Lung (tissue), 12 donors: Measurements from ENCODE around the gene FAM13A. TPM values are rescaled to one million over a fixed set of nuclear protein-coding genes. Genes with fewer than 3 reads are reported as not detected.

Experiments used
- ATAC-seq: fragments of 200-7000 bp; cut with Tn5 transposase; one replicate; pipeline ENCODE4 v1.9.1; 2020; ENCODE audit warnings: moderate number of reproducible peaks; ENCODE audit not compliant: insufficient read depth, low FRiP score
- DNase-seq, 3 donors: peaks; one replicate each; pipeline ENCODE4 v3.0.0-alpha.2; 2013 to 2017
- H3K27ac ChIP-seq, 2 donors: one replicate each; pipeline ENCODE4 v1.5.1; 2013; ENCODE audit warnings: mild to moderate bottlenecking in 2 of 2, moderate library complexity in 2 of 2, control low read depth in 1 of 2, inconsistent platforms in 1 of 2, low read depth in 1 of 2, low read length in 1 of 2
- H3K27me3 ChIP-seq, 3 donors: one replicate each; pipeline ENCODE4 v1.5.1; 2013; ENCODE audit warnings: low read length in 2 of 3; ENCODE audit not compliant: control insufficient read depth in 3 of 3, insufficient read depth in 3 of 3
- H3K36me3 ChIP-seq, 4 donors: one replicate each; pipeline ENCODE4 v1.5.1; 2013; ENCODE audit warnings: low read length in 4 of 4, mild to moderate bottlenecking in 1 of 4, moderate library complexity in 1 of 4; ENCODE audit not compliant: control insufficient read depth in 4 of 4, insufficient read depth in 4 of 4
- H3K4me1 ChIP-seq, 5 donors: one replicate each; pipeline ENCODE4 v1.5.1; 2013; ENCODE audit warnings: low read length in 5 of 5, mild to moderate bottlenecking in 2 of 5, moderate library complexity in 1 of 5; ENCODE audit not compliant: control insufficient read depth in 5 of 5, insufficient read depth in 5 of 5
- H3K4me3 ChIP-seq: one replicate; pipeline ENCODE4 v1.5.1; 2013; ENCODE audit warnings: mild to moderate bottlenecking, control low read depth, moderate library complexity
- H3K9ac ChIP-seq, 2 donors: one replicate each; pipeline ENCODE4 v1.5.1; 2013; ENCODE audit warnings: low read length in 2 of 2, control low read depth in 1 of 2; ENCODE audit not compliant: insufficient read depth in 1 of 2
- H3K9me3 ChIP-seq, 4 donors: one replicate each; pipeline ENCODE4 v1.5.1; 2013; ENCODE audit warnings: low read length in 3 of 4, mild to moderate bottlenecking in 1 of 4, moderate library complexity in 1 of 4; ENCODE audit not compliant: control insufficient read depth in 4 of 4, insufficient read depth in 3 of 4
- CTCF ChIP-seq: IDR thresholded peaks from 2 replicates; pipeline ENCODE4 v1.5.1; 2012; ENCODE audit warnings: mild to moderate bottlenecking; ENCODE audit errors: control extremely low read depth, extremely low read depth
- WGBS, 2 donors: extraction: QIAGEN DNeasy Blood & Tissue Kit; methylation state at CpG; one replicate each; pipeline ENCODE4 v1.1.7; 2013; 5-methylcytosine and 5-hydroxymethylcytosine counted together
- polyA plus RNA-seq, 2 donors: library from polyadenylated mRNA; stranded (reverse); fragments of 200-250 nt; gene quantifications; one replicate each; pipeline ENCODE4 v1.2.1, GENCODE V29; 2013
- total RNA-seq, 2 donors: library from RNA; depleted of rRNA in 1 of 2; stranded (reverse); fragments of >200 nt in 1 of 2; gene quantifications; one replicate each; pipeline ENCODE4 v1.2.1, GENCODE V29; 2014 to 2021
- donor health status: control.
- donor health status: control.
- donor health status: Bipolar disorder and iron deficiency.
- donor health status: healthy.
- donor health status: DM: yes; HTN: yes; CAD: no.

The FAM13A gene
- total and polyA plus RNA-seq, 4 donors: 9.2 to 122 (median 29.3) TPM

- H3K4me3 ChIP-seq: no peak overlapping the region
- ATAC-seq (no peak), DNase-seq (no peak)
Measured at GRCh38 chr4:89042055-89042454, 14.9 kb downstream of the FAM13A start.

GRCh38 chr4:89039730-89040338 lies 17.2 kb downstream of the FAM13A start:
- H3K9ac ChIP-seq: no peak overlapping the region
- no peak overlapping the region for H3K4me3 ChIP-seq
- no peak for ATAC-seq
- no peak for DNase-seq
- H3K4me1 ChIP-seq: peaks cover 0 to 4% (median 0%) of the 10 kb centered on the region in 5 donors
- no peak overlapping the region for H3K27ac ChIP-seq
- WGBS, 2 donors: 69 to 70% methylated on average over 4 of the region's 4 CpGs
- no peak for TF ChIP-seq CTCF
- H3K36me3 ChIP-seq: peaks cover 0 to 17% (median 2%) of the 10 kb centered on the region in 4 donors
- H3K9me3 ChIP-seq: peaks cover 0 to 9% (median 3%) of the 10 kb centered on the region in 4 donors
- H3K27me3 ChIP-seq: no peaks in the 10 kb centered on the region

More at GRCh38 chr4:89042055-89042454, 14.9 kb downstream of the FAM13A start:
- H3K27me3 ChIP-seq: no peaks in the 10 kb centered on the region
- peaks cover 0 to 4% (median under 1%) of the 10 kb centered on the region in 4 donors for H3K36me3 ChIP-seq
- peaks cover 0 to 4% (median 0%) of the 10 kb centered on the region in 5 donors for H3K4me1 ChIP-seq
- TF ChIP-seq CTCF: no peak
- H3K9me3 ChIP-seq: peaks cover 0 to under 1% (median 0%) of the 10 kb centered on the region in 4 donors
- 88 to 89% methylated on average over 3 of the region's 3 CpGs for WGBS, 2 donors
- H3K27ac ChIP-seq: no peak overlapping the region
- H3K9ac ChIP-seq: no peak overlapping the region

- no peak for ATAC-seq
- no peak for TF ChIP-seq CTCF
- Histone ChIP-seq H3K27me3 (no peaks in the 10 kb centered on the region), H3K4me1 (peaks cover 0 to 3% (median 0%) of the 10 kb centered on the region in 5 donors), H3K36me3 (peaks cover 0 to 17% (median 0%) of the 10 kb centered on the region in 4 donors), H3K4me3 (no peak overlapping the region), H3K27ac (no peak overlapping the region), H3K9me3 (peaks cover 0 to 10% (median 3%) of the 10 kb centered on the region in 4 donors), H3K9ac (no peak overlapping the region)
- no peak for DNase-seq
- WGBS, 2 donors: 97 to 98% methylated on average over 2 of the region's 2 CpGs
Measured at GRCh38 chr4:89036535-89036934, 20.4 kb downstream of the FAM13A start.
